ENCODE measurements around the gene DACT2.

DACT2 gene

DNA sequence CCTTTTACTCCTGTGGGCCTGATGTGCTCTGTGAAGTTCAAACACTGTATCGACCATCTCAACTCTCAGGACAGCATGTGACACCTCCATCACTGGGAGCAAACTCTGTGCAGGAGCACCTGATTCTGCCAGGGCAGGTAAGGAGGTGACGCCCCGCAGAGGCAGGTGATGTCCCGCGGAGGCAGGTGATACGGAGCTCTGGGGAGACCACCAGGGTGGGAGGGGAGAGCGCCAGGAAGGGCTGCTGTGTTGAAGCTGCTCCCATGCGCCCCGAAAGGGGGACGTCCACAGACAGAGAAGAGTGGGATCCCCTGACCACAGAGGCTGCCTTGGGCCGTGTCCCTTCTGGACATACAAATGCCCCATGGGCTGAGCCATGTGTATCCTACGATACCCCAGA, 58.3 kb downstream of the DACT2 start:
- DNase-seq = no peak

DNA sequence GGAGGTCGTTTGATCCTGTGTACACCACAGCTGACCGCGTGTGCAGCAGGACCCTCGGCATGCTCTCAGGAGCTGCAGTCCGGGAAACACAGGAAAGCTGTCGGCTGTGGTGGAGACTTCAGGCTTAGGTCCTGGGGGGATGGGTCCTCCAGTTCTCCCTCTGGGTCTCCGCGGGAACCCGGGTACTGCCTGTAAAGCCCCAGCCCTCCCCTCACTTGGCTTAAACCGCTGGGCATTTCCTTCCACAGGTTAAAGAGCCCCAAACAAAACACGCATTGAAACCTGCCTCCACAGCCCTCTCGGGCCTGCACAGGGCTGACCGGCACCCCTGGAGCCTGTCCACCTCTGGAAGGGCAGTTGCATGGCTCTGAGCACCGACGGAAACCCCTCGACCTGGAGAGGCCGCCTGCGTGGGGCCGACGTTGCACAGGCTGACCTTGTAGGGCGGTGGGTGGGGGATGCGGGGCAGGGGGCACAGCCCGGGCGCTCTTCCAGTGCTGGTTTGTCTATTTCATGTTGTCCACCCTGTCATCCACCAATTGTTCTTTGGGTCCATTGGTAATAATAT, 59.1 kb downstream of the DACT2 start:
- DNase-seq = no peak

DNA sequence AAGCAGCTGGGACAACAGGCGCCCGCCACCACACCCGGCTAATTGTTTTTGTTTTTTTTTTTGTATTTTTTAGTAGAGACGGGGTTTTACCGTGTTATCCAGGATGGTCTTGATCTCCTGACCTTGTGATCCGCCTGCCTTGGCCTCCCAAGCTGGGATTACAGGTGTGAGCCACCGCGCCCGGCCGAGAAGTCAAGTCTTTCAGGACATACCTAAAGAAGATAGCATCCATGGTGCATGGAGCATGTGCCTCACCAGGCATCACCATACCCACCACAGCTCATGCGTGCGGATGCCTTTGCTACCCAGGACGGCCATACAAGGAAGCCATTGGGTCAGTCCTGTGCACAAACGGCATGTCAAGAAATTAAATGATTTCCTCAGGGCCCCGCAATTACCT, 60.8 kb downstream of the DACT2 start:
- no peak for DNase-seq

DNA sequence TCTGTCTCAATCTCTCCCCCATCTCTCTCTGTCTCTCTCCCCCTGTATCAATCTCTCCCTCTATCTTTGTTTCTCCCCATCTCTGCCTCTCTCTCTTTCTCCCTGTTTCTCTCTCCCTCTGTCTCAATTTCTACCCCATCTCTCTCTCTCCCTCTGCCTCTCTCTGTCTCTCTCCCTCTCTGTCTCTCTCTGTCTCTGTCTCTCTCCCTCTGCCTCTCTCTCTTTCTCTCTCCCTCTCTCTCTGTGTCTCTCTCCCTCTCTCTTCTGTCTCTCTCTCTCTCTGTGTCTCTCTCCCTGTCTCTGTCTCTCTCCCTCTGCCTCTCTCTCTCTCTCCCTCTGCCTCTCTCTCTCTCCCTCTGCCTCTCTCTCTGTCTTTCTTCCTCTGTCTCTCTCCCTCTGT, 62.6 kb downstream of the DACT2 start:
- DNase-seq = no peak
